Measurements from ENCODE around the gene PDCD6IP.
"Not testable (repeated sequence)": the region's sequence is repeated elsewhere in the genome, so short reads cannot be mapped to it uniquely, and the experiment has no call there.

Gene PDCD6IP

GRCh38 chr3:33795856-33796536, 2.4 kb upstream of the PDCD6IP start:
- DNase-seq = peak; percentile 40

- no peak for DNase-seq
These were observed 365 bp upstream of the PDCD6IP start for GRCh38 chr3:33798113-33798417.

DNA sequence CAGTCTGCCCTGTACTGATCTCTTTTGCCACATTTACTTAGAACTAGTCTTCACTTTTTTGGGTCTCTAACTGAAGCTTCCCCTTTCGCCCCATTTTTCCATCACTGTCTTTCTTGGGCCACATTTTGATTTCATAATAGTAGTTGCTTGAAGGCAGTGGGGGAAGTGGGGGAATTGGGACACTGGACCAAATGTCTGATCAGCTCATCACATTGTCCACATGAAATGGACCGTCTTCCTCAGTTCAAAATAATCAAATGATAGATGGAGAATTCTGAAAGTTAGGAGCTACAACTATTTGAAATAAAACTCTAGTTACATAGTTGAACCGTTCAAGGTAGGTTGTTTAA, 747 bp downstream of the PDCD6IP start:
- DNase-seq = peak; percentile 70

GRCh38 chr3:33803252-33803651, 4.8 kb downstream of the PDCD6IP start:
- DNase-seq = no peak

DNA sequence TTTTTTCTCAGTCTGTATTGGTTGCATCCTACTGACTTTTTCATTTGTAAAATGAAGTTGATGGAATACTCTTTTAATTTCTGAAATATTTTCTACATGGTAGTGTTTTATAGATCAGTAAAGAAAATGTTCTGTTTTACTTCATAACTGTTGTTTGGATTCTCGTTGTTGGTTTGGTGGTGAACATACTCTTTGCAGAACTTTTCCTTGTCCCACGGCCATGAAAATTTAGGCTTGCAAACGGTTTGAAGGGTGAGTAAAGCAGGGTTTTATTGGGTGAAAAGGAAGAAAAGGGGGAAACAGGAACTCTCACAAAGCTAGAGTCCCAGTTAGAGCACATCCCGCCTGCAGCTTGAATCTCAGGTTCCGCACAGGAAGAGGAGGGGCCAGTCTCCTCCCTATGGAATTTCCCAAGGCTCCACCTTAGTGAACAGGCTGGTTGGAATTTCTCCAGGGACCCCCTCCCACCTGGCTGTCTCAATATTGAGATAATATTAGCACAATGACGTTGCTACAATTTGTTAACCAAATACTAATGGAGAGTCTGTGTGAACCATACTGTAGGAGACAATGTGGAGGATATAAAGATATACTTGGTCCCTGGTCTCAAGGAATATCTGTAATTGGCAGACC, 5.6 kb downstream of the PDCD6IP start:
- DNase-seq = no peak

DNA sequence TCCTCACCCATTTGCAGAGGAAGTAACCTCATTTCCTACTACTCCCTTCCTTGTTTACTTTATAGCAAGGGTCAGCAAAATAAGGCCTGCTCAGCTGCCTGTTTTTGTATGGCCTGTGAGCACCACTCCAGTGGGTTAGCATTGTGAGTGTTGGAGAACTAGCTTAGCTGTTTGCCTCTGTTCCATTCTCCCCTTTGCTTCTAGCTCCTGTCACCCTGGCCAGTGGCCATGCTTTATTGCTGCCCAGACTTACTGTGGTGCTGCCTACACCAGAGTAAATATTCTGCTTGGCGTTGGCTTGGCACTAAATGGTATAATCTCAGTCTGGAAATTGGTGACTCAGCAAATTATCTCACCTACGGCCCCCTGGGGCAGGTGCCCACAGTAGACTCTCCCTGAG, 8.8 kb downstream of the PDCD6IP start:
- no peak for DNase-seq

- no peak for DNase-seq
These were observed 10.1 kb downstream of the PDCD6IP start for GRCh38 chr3:33808559-33808958.

- DNase-seq = no peak
These were observed 12.1 kb downstream of the PDCD6IP start for GRCh38 chr3:33810545-33810944.

DNA sequence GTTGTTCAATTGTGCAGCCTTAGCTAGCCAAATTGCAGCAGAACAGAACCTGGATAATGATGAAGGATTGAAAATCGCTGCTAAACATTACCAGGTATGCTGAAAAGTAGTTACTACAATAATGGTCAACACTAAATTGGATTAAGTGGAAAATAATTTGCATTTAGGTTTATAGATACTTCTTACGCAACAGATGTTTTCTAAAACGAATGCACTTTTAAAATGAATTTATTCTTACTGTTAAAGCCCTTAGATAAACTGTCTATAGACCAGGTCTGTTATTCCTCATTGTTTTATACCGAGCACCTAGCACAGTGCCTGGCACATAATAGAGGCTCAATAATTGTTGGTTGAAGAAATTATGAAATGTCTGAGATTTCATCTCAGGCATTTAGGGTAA, 23.6 kb downstream of the PDCD6IP start:
- DNase-seq = no peak

GRCh38 chr3:33823821-33824220, 25.4 kb downstream of the PDCD6IP start:
- DNase-seq = no peak

GRCh38 chr3:33825111-33825510, 26.7 kb downstream of the PDCD6IP start:
- DNase-seq = no peak

GRCh38 chr3:33826206-33826605, 27.8 kb downstream of the PDCD6IP start:
- no peak for DNase-seq

DNA sequence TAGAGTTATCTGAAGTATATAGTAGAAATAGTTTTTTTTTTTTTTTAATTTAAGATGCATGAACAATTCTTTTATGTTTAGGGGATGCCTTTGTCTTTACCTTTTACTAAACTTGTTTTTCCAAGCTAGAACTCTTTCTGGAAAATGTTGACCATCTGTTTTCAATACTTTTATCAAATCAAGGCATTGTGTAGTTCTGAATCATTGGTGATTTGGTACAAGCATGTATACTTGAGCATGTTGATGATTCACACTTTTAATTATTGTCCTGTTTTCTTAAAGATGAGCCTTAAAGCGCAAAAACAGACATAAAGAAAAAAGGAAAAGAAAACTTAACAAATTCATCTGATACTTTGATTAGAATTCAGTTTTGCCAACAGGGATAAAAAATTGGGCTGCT, 28.3 kb downstream of the PDCD6IP start:
- DNase-seq = no peak

GRCh38 chr3:33829720-33830119, 31.3 kb downstream of the PDCD6IP start:
- no peak for DNase-seq

GRCh38 chr3:33831053-33831452, 32.6 kb downstream of the PDCD6IP start:
- no peak for DNase-seq

- peak; percentile 16 for DNase-seq
These were observed 35.1 kb downstream of the PDCD6IP start for GRCh38 chr3:33833408-33834095.

DNA sequence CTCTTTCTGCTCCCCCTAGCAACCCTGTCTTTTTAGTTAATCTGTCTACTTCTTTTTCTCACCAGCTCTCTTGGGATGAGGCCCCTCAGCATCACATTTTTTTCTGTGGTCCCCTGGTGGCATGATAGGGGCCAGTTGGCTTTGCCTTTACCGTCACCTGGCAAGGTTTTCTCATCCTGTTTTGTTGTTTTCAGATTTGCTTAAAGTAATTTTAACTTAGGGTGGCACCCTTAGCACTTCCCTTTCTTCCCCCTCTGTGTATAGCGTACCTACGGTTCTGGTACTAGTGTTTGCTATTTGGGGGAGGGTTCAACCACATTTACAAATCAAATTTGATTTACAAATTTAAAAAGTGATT, 35.6 kb downstream of the PDCD6IP start:
- no peak for DNase-seq

GRCh38 chr3:33837182-33837581, 38.8 kb downstream of the PDCD6IP start:
- DNase-seq = not testable (repeated sequence)

DNA sequence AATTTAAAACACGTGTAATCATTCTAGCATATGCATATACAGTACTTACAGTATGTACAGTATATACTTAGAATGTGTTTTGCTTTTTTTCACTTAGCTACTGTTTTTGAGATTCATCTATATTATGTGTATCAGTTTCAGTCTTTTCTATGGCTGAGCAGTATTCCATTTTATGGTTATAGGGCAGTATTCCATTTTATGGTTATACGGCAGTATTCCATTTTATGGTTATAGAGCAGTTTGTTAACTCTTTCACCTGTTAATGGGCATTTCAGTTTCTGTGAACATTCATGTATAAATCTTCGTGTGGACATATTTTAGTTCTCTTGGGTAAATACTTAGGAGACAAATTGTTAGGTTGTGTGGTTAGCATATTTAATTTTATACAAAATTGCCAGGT, 40.9 kb downstream of the PDCD6IP start:
- DNase-seq = no peak

- no peak for DNase-seq
These were observed 41.7 kb downstream of the PDCD6IP start for GRCh38 chr3:33840179-33840578.

DNA sequence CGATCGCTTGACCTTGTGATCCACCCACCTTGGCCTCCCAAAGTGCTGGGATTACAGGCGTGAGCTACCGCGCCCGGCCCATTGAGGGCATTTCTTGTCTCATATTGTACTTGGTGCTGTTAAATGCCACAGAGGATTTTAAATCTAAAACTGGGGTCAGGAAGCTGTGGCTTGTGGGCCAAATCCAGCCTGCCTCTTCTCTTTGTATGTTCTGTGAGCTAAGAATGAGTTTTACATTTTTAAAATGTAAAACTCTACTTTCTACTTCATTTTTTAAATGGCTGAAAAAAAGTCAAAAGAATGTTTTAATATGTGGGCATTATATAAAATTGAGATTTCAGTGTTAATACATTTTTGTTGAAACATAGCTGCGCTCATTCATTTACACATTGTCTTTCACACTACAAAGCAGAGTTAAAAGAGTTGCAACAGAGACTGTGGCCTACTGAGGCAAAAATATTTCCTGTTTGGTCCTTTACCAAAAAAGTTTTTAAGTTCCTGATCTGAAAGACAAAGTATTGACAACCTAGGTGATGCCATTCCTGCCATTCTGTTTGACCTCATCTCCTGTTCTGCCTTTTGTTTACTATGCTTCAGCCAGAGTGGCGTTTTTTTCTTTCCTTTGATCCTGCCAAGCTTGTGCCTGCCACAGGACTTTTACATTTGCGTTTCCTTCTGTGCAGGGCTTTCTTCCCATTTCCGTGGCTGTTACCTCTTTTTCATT, 50.4 kb downstream of the PDCD6IP start:
- DNase-seq = peak; percentile 44

- DNase-seq = not testable (repeated sequence)
These were observed 52.2 kb downstream of the PDCD6IP start for GRCh38 chr3:33850599-33850998.

DNA sequence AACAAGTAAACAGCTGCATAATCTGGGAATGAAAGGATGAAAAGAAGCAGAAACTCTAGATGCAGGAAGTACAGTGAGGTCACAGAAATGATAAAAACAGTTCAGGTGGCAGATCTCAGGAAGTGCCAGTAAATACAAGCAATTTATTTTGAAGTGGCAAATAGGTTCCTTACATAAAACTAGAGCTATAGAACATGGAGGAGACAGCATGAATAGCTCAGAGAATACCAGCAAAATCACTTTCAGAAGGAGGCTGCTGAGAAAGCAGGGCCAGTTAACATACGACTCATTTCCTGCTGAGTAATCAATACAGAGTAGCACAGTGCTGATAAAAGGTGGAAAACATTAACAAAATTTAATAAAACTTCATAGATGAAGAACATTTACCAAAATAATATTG, 57.0 kb downstream of the PDCD6IP start:
- not testable (repeated sequence) for DNase-seq

All from MV-4-11 (cell line).